ENCODE measurements around the gene CCDC13. TPM values are rescaled to one million over a fixed set of nuclear protein-coding genes. Genes with fewer than 3 reads are reported as not detected.

Gene CCDC13
- total RNA-seq, 1 donor from 2014 or later: not detected

DNA sequence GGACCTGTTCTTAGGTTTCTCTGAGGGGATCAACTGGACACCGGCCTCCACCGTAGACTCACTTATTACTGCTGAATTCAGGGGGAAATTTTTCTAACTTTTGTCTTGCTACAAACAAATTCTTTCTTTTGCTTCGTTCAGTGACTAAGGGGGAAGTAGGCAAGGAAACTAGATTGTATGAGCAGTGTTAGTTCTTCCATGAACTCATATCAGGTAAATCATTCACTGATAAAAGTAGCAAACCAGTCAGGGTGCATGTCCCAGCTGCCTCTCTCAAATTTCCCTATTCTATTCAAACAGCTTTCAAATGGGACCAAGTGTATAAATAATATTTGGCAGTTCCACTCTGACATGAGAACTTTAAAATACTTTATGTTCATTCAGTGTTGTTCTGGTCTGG lies 7.3 kb upstream of the CCDC13 start:
- no peak for TF ChIP-seq EZH2phosphoT487 (IDR thresholded peaks at IDR 0.05)
- TF ChIP-seq, protein P1, sequence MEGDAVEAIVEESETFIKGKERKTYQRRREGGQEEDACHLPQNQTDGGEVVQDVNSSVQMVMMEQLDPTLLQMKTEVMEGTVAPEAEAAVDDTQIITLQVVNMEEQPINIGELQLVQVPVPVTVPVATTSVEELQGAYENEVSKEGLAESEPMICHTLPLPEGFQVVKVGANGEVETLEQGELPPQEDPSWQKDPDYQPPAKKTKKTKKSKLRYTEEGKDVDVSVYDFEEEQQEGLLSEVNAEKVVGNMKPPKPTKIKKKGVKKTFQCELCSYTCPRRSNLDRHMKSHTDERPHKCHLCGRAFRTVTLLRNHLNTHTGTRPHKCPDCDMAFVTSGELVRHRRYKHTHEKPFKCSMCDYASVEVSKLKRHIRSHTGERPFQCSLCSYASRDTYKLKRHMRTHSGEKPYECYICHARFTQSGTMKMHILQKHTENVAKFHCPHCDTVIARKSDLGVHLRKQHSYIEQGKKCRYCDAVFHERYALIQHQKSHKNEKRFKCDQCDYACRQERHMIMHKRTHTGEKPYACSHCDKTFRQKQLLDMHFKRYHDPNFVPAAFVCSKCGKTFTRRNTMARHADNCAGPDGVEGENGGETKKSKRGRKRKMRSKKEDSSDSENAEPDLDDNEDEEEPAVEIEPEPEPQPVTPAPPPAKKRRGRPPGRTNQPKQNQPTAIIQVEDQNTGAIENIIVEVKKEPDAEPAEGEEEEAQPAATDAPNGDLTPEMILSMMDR (IDR thresholded peaks at IDR 0.05): no peak
- no peak for TF ChIP-seq EZH2 (IDR thresholded peaks at IDR 0.05)
- H3K4me2 ChIP-seq: no peak overlapping the region
- H3K9ac ChIP-seq: no peak overlapping the region
- Mint-ChIP-seq H3K9me3 (no peaks in the 10 kb centered on the region), H3K36me3 (peaks cover 6% of the 10 kb centered on the region), H3K27me3 (ENCODE audit: insufficient read depth, low read depth) (no peaks in the 10 kb centered on the region), H3K27ac (no peak overlapping the region), H3K4me1 (no peaks in the 10 kb centered on the region), H3K4me3 (no peak overlapping the region)
- peaks cover 7% of the 10 kb centered on the region for H4K20me1 ChIP-seq (ENCODE audit: low read depth)
- DNase-seq (ENCODE audit: low spot score): no peak
- no peak overlapping the region for H2AFZ ChIP-seq (replicated peaks)
- H3F3A ChIP-seq (ENCODE audit: low read depth): peaks cover 21% of the 10 kb centered on the region
- H3K36me3 ChIP-seq: peaks cover 9% of the 10 kb centered on the region
- no peaks in the 10 kb centered on the region for H3K4me1 ChIP-seq
- no peaks in the 10 kb centered on the region for H3K27me3 ChIP-seq
- H3K9me3 ChIP-seq (ENCODE audit: low read depth): no peaks in the 10 kb centered on the region
- no peak overlapping the region for H3K4me3 ChIP-seq
- no peak overlapping the region for H3K27ac ChIP-seq
- no peaks in the 10 kb centered on the region for H3K79me2 ChIP-seq (ENCODE audit: low read depth)

DNA sequence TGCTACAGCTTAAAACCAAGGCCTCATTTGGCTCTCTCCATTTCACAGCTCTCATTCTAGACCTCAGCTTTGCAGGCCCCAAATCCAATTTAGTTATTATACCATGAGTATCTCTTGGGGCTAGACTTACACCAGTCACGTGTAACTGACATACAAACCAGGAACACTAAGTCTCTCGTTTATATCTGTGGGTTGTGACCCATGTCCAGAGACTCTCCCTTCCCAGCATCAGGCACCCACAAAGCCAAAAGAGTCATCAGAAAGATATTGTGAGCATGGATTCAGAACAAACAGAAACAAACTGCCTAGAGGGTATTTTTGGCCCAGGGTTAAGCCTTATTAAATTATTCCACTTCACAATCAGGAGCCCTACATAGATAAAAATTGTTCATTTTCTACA lies 5.6 kb upstream of the CCDC13 start:
- H2AFZ ChIP-seq (replicated peaks): no peak overlapping the region
- no peak overlapping the region for H3K4me2 ChIP-seq
- H3F3A ChIP-seq (ENCODE audit: low read depth): peaks cover 27% of the 10 kb centered on the region
- TF ChIP-seq EZH2 (IDR thresholded peaks at IDR 0.05) (no peak), EZH2phosphoT487 (IDR thresholded peaks at IDR 0.05) (no peak)
- TF ChIP-seq, protein P1 (IDR thresholded peaks at IDR 0.05): no peak
- no peak for DNase-seq (ENCODE audit: low spot score)
- H3K27ac ChIP-seq: no peak overlapping the region
- Mint-ChIP-seq H3K9me3 (no peaks in the 10 kb centered on the region), H3K4me1 (peaks cover under 1% of the 10 kb centered on the region), H3K27ac (peak overlapping the region; percentile 19), H3K36me3 (peaks cover 6% of the 10 kb centered on the region), H3K4me3 (no peak overlapping the region), H3K27me3 (ENCODE audit: insufficient read depth, low read depth) (no peaks in the 10 kb centered on the region)
- H3K79me2 ChIP-seq (ENCODE audit: low read depth): no peaks in the 10 kb centered on the region
- H4K20me1 ChIP-seq (ENCODE audit: low read depth): peaks cover 7% of the 10 kb centered on the region
- H3K4me3 ChIP-seq: no peak overlapping the region
- no peaks in the 10 kb centered on the region for H3K4me1 ChIP-seq
- H3K36me3 ChIP-seq: peaks cover 9% of the 10 kb centered on the region
- H3K27me3 ChIP-seq: no peaks in the 10 kb centered on the region
- no peak overlapping the region for H3K9ac ChIP-seq
- H3K9me3 ChIP-seq (ENCODE audit: low read depth): no peaks in the 10 kb centered on the region

DNA sequence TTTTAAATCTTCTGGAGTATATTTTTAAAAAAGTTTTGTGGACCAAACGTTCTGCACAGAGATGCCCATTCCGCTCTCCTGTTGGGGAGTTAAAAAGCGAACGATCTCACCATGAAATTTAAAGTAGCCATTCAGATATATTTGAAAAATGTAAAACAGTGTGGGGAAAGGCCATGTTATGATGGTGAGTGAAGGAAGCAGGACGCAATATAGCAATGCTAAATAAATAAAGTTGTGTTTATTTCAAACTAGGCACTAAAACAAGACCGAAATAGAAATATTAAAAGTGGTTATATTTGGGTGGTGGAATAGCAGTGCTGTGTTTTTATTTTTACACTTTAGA lies 327 bp upstream of the CCDC13 start:
- peak overlapping the region; percentile 93 for H2AFZ ChIP-seq (replicated peaks)
- Mint-ChIP-seq H3K4me3 (peak overlapping the region; percentile 87), H3K36me3 (peaks cover 3% of the 10 kb centered on the region)

More for the DNA sequence above, 327 bp upstream of the CCDC13 start:
- H3K79me2 ChIP-seq (ENCODE audit: low read depth): no peaks in the 10 kb centered on the region
- peak overlapping the region; percentile 76 for H3K27ac Mint-ChIP-seq
- no peaks in the 10 kb centered on the region for H3K36me3 ChIP-seq
- H3F3A ChIP-seq (ENCODE audit: low read depth): peaks cover 16% of the 10 kb centered on the region
- no peaks in the 10 kb centered on the region for H3K9me3 ChIP-seq (ENCODE audit: low read depth)
- H3K27ac ChIP-seq: no peak overlapping the region
- peak overlapping the region; percentile 86 for H3K4me2 ChIP-seq
- no peak for DNase-seq (ENCODE audit: low spot score)
- peak overlapping the region; percentile 56 for H3K4me3 ChIP-seq
- H3K27me3 Mint-ChIP-seq (ENCODE audit: insufficient read depth, low read depth): peaks cover 2% of the 10 kb centered on the region
- TF ChIP-seq EZH2 (IDR thresholded peaks at IDR 0.05): no peak
- TF ChIP-seq, protein P1 (IDR thresholded peaks at IDR 0.05): no peak
- TF ChIP-seq EZH2phosphoT487 (IDR thresholded peaks at IDR 0.05): no peak
- H3K4me1 ChIP-seq: no peaks in the 10 kb centered on the region
- H3K4me1 Mint-ChIP-seq: peaks cover 16% of the 10 kb centered on the region
- H3K9me3 Mint-ChIP-seq: peaks cover 5% of the 10 kb centered on the region
- no peak overlapping the region for H3K9ac ChIP-seq
- H4K20me1 ChIP-seq (ENCODE audit: low read depth): no peaks in the 10 kb centered on the region
- H3K27me3 ChIP-seq: peaks cover 20% of the 10 kb centered on the region

All from neural progenitor cell (in vitro differentiated cells).